Tibial artery (tissue), 4 donors: ENCODE results near the gene CTNNA2.

Experiments
- DNase-seq, 2 donors: peaks; one replicate each; pipeline ENCODE4 v3.0.0-alpha.2; 2019
- H3K27ac ChIP-seq, 2 donors: fragments of 200-600 bp; sonication (generic) in 1 of 2; 1 replicate in 1 of 2; 2 replicates in 1 of 2; pipeline ENCODE4 v1.5.1; 2018 to 2019; ENCODE audit warnings: mild to moderate bottlenecking in 1 of 2
- H3K27me3 ChIP-seq, 2 donors: fragments of 200-600 bp; sonication (generic) in 1 of 2; one replicate each; pipeline versions ENCODE4 v1.5.1 to v1.6.0; 2016 to 2019
- H3K36me3 ChIP-seq, 3 donors: fragments of 200-600 bp; sonication (generic) in 2 of 3; one replicate each; pipeline ENCODE4 v1.5.1; 2016 to 2019; ENCODE audit warnings: mild to moderate bottlenecking in 2 of 3
- H3K4me1 ChIP-seq, 4 donors: fragments of 200-600 bp; sonication (generic) in 2 of 4; 1 replicate in 3 of 4; 2 replicates in 1 of 4; pipeline ENCODE4 v1.5.1; 2016 to 2019
- H3K4me3 ChIP-seq, 2 donors: fragments of 200-600 bp; sonication (generic) in 1 of 2; 1 replicate in 1 of 2; 2 replicates in 1 of 2; pipeline ENCODE4 v1.5.1; 2018 to 2019; ENCODE audit warnings: mild to moderate bottlenecking in 2 of 2
- H3K9me3 ChIP-seq, 3 donors: fragments of 200-600 bp; sonication (generic) in 1 of 3; one replicate each; pipeline ENCODE4 v1.5.1; 2016 to 2019
- intact Hi-C: fragments of 100-400 bp; cut with DNase I; formaldehyde crosslinking; loops from one replicate; pipeline ENCODE4 v1.15.0; 2023; ENCODE audit warnings: low total_unique reads
- TF ChIP-seq, protein P1 (sequence below), 2 experiments: fragments of 200-600 bp in 1 of 2; fragments of 450-650 bp in 1 of 2; IDR thresholded peaks; one replicate each; pipeline ENCODE4 v1.5.1; 2017 to 2019; ENCODE audit warnings: antibody characterized with exemption in 2 of 2, mild to moderate bottlenecking in 1 of 2, moderate library complexity in 1 of 2

Gene CTNNA2

DNA sequence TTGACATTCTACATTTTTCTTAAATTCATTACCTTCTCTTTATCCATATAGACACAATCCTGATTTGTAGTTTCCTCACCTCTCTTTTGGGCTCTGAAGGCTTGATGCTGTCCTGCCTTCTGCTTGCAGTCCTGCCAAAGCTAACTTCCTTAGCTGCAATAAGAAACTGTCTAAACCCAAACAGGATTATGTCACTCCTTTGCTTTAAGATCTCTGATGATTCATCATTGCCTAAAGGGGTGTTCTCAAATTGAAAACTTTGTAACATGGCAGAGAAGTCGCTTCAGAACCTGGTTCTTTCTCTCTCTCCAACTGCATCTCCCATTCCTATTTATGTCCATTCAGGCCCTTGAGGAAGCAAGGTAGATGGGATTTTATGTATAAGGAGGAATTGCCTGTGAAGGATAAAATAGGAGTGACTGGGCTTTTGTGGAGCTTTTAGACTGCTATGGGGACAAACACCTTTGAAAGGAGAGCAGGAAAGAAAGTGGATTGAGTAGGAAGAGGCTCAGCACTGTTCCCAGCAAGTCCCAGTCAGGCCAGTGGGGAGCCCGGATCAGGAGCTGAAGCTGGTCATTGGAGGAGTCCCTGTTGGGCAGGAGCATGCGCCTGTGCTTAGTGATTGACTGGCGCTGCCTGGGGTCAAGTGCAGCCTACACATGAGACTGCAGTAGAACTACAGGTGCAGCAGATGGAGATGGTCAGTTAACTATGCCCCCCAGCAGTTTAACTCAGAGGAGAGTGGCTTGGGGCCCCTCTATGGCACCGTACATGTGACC is 390.6 kb downstream of the CTNNA2 start:
- H3K9me3 ChIP-seq = no peaks in the 10 kb centered on the region
- H3K27ac ChIP-seq = no peak overlapping the region
- H3K36me3 ChIP-seq = no peaks in the 10 kb centered on the region
- no peaks in the 10 kb centered on the region for H3K4me1 ChIP-seq
- no peaks in the 10 kb centered on the region for H3K27me3 ChIP-seq
- intact Hi-C loops = no loop called here
- no peak for DNase-seq
- TF ChIP-seq, protein P1, sequence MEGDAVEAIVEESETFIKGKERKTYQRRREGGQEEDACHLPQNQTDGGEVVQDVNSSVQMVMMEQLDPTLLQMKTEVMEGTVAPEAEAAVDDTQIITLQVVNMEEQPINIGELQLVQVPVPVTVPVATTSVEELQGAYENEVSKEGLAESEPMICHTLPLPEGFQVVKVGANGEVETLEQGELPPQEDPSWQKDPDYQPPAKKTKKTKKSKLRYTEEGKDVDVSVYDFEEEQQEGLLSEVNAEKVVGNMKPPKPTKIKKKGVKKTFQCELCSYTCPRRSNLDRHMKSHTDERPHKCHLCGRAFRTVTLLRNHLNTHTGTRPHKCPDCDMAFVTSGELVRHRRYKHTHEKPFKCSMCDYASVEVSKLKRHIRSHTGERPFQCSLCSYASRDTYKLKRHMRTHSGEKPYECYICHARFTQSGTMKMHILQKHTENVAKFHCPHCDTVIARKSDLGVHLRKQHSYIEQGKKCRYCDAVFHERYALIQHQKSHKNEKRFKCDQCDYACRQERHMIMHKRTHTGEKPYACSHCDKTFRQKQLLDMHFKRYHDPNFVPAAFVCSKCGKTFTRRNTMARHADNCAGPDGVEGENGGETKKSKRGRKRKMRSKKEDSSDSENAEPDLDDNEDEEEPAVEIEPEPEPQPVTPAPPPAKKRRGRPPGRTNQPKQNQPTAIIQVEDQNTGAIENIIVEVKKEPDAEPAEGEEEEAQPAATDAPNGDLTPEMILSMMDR (IDR thresholded peaks at IDR 0.05) = no peak
- no peak overlapping the region for H3K4me3 ChIP-seq

DNA sequence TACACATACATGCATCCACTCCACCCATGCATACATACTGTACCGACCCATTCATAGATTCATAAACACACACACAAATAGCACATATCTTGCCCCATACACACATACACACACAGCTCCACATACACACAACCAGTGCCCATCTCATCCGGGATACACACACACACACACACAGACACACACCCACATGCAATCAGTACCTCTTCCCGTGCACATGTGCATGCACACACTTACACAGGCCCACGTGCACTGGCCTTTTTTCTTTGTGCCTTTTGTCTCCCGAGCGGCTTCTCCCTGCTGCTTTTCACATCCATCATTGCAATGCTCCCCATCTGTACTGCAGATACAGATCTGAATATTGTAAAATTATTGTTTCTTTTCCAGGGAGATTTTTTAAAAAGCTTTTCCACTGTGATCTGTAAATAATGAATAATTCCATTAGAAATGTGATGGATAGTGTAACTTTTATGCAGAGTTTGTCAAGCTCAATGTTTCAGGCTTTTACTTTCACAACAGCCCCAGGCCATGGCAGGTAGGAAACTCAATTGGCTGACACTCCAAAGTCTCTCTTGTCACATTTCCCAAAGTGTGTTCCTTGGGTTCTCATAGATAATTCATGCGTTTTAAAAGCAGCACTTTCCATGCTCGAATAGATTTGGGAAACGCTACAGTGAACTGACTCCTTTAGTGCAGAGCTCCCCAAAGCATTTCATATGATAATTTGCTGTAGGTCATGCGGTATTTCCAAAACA is 393.5 kb downstream of the CTNNA2 start:
- TF ChIP-seq, protein P1 (IDR thresholded peaks at IDR 0.05) = no peak
- no peak for DNase-seq
- intact Hi-C loops = no loop called here

DNA sequence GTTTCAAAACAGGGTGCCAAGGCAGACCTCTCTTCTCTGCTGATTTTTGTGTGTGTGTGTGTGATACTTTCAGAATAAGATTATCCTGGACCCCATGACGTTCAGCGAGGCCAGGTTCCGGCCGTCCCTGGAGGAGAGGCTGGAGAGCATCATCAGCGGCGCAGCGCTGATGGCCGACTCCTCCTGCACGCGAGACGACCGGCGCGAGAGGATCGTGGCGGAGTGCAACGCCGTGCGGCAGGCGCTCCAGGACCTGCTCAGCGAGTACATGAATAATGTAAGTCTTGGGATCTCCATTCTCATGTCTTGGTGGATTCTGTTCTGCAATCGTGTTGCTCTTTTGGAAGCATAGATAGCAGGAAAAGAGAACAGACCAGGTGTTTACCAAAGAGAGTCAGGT is 396.7 kb downstream of the CTNNA2 start:
- Histone ChIP-seq H3K4me3 (no peak overlapping the region), H3K9me3 (no peaks in the 10 kb centered on the region), H3K27ac (no peak overlapping the region), H3K36me3 (no peaks in the 10 kb centered on the region), H3K4me1 (no peaks in the 10 kb centered on the region), H3K27me3 (no peaks in the 10 kb centered on the region)
- DNase-seq = no peak
- TF ChIP-seq, protein P1 (IDR thresholded peaks at IDR 0.05) = no peak
- intact Hi-C loops = no loop called here

More for the DNA sequence above, 393.5 kb downstream of the CTNNA2 start:
- Histone ChIP-seq H3K36me3 (no peaks in the 10 kb centered on the region), H3K4me1 (no peaks in the 10 kb centered on the region), H3K9me3 (no peaks in the 10 kb centered on the region), H3K27ac (no peak overlapping the region), H3K4me3 (no peak overlapping the region), H3K27me3 (no peaks in the 10 kb centered on the region)

DNA sequence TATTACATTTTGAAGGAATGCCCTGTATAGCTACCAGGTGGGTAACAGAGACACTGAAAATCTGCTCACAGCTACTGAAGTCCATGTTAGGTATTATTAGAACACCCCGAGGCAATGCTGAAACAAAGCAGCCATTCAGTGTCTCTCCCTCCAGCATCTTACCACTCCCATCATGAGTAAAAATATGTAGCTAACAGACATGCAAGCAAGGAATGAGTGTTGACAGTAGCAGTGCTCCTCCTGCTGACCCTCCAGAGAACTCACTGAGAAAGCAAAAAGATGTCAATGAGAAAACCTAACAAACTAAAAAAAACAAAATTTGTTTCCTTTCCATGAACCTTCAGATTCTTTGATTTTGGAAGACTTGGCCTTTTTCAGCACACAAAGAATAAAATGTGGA is 397.8 kb downstream of the CTNNA2 start:
- Histone ChIP-seq H3K9me3 (no peaks in the 10 kb centered on the region), H3K36me3 (no peaks in the 10 kb centered on the region), H3K4me3 (no peak overlapping the region), H3K27ac (no peak overlapping the region), H3K4me1 (no peaks in the 10 kb centered on the region), H3K27me3 (no peaks in the 10 kb centered on the region)
- TF ChIP-seq, protein P1 (IDR thresholded peaks at IDR 0.05) = no peak
- intact Hi-C loops = no loop called here
- DNase-seq = no peak

DNA sequence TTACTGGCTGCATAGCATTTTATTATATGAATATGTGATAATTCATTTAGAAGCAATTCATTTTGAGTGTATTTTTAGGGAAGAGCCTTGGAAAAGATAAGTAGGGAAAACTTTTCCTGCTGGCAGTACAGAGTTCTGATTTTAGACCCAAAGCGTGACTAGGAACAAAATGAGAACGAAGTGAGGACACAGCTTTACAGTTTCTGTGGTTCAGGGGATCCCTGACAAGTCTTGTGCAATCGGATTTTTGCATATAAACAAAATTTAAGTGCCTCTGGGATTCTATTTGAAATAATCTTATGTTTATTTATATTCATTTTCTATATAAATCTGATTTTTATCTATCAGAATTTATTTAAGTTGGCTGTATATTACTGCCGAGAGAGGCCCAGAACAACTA is 402.6 kb downstream of the CTNNA2 start:
- intact Hi-C loops = no loop called here
- no peak for DNase-seq
- no peak overlapping the region for H3K4me3 ChIP-seq
- no peaks in the 10 kb centered on the region for H3K36me3 ChIP-seq
- no peaks in the 10 kb centered on the region for H3K27me3 ChIP-seq
- no peaks in the 10 kb centered on the region for H3K9me3 ChIP-seq
- TF ChIP-seq, protein P1 (IDR thresholded peaks at IDR 0.05) = no peak
- no peaks in the 10 kb centered on the region for H3K4me1 ChIP-seq
- no peak overlapping the region for H3K27ac ChIP-seq
